Esophagus squamous epithelium (tissue), 5 donors: ENCODE measurements around the gene JPH2. TPM values are rescaled to one million over a fixed set of nuclear protein-coding genes. Genes with fewer than 3 reads are reported as not detected.

ENCODE experiments used
- DNase-seq: peaks from one replicate; lab custom pipeline; 2025; lab: John Stamatoyannopoulos, UW
- H3K27ac ChIP-seq, 4 donors: fragments of 200-600 bp; sonication (generic); one replicate each; pipeline ENCODE4 v1.5.1; 2016 to 2019; ENCODE audit warnings: mild to moderate bottlenecking in 1 of 4
- H3K27me3 ChIP-seq, 4 donors: fragments of 200-600 bp; sonication (generic); 1 replicate in 3 of 4; 2 replicates in 1 of 4; pipeline versions ENCODE4 v1.5.1 to v1.6.0; 2017 to 2021; ENCODE audit warnings: antibody characterized with exemption in 1 of 4
- H3K36me3 ChIP-seq, 3 donors: fragments of 200-600 bp; sonication (generic); one replicate each; pipeline ENCODE4 v1.5.1; 2016 to 2019
- H3K4me1 ChIP-seq, 3 donors: fragments of 200-600 bp; sonication (generic); one replicate each; pipeline ENCODE4 v1.5.1; 2017 to 2019
- H3K4me3 ChIP-seq, 4 donors: fragments of 200-600 bp; sonication (generic); 1 replicate in 3 of 4; 2 replicates in 1 of 4; pipeline ENCODE4 v1.5.1; 2016 to 2019; ENCODE audit warnings: mild to moderate bottlenecking in 2 of 4, moderate library complexity in 1 of 4
- H3K9me3 ChIP-seq, 3 donors: fragments of 200-600 bp; sonication (generic); one replicate each; pipeline ENCODE4 v1.5.1; 2016 to 2019
- POLR2A ChIP-seq, 4 donors: fragments of 450-650 bp; IDR thresholded peaks; one replicate each; pipeline ENCODE4 v1.6.1; 2017; ENCODE audit warnings: antibody characterized with exemption in 4 of 4, mild to moderate bottlenecking in 4 of 4, moderate library complexity in 3 of 4
- WGBS, 2 donors: methylation state at CpG; one replicate each; pipeline ENCODE4 v1.1.5; 2018; 5-methylcytosine and 5-hydroxymethylcytosine counted together
- intact Hi-C: fragments of 100-400 bp; cut with DNase I; formaldehyde crosslinking; loops from one replicate; pipeline ENCODE4 v1.15.0; 2022
- total RNA-seq, 4 donors: library from RNA; depleted of rRNA; stranded (reverse); fragments of >200 nt; gene quantifications; one replicate each; pipeline ENCODE4 v1.1.0, GENCODE V29; 2016
- TF ChIP-seq, protein P1 (sequence below), 6 experiments: fragments of 450-650 bp in 4 of 6; fragments of 200-600 bp in 2 of 6; sonication (generic) in 2 of 6; IDR thresholded peaks; one replicate each; pipeline ENCODE4 v1.5.1; 2016 to 2019; ENCODE audit warnings: antibody characterized with exemption in 6 of 6, mild to moderate bottlenecking in 4 of 6, moderate library complexity in 4 of 6
- donor health status: DM: yes; HTN: yes; CAD: no.

Gene JPH2
- total RNA-seq, 4 donors from 2014 or later: 2.4 to 32.0 (median 6.8) TPM

DNA sequence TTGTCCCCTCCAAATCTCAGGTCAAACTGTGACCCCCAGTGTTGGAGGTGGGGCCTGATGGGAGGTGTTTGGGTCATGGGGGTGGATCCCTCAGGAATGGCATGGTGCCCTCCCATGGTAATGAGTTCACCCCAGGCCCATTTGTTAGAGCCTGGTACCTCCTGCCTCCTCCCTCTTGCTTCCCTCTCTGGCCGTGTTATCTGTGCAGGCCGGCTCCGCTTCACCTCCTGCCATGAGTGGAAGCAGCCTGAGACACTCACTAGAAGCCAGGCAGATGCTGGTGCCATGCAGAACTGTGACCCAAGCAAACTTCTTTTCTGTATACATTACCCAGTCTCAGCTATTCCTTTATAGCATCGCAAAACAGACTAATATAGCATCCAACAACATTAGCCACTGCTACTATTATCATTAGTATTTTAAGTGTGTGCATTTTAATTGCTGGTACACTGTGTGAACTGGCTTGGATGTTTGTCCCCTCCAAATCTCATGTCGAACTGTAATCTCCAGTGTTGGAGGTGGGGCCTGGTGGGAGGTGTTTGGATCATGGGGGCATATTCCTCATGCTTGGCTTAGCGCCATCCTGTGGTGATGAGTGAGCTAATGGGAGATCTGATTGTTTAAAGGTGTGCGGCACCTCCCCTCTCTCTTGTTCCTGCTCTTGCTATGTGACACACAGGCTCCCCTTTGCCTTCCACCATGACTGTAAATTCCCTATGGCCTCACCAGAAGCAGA, 35.8 kb upstream of the JPH2 start:
- TF ChIP-seq, protein P1, sequence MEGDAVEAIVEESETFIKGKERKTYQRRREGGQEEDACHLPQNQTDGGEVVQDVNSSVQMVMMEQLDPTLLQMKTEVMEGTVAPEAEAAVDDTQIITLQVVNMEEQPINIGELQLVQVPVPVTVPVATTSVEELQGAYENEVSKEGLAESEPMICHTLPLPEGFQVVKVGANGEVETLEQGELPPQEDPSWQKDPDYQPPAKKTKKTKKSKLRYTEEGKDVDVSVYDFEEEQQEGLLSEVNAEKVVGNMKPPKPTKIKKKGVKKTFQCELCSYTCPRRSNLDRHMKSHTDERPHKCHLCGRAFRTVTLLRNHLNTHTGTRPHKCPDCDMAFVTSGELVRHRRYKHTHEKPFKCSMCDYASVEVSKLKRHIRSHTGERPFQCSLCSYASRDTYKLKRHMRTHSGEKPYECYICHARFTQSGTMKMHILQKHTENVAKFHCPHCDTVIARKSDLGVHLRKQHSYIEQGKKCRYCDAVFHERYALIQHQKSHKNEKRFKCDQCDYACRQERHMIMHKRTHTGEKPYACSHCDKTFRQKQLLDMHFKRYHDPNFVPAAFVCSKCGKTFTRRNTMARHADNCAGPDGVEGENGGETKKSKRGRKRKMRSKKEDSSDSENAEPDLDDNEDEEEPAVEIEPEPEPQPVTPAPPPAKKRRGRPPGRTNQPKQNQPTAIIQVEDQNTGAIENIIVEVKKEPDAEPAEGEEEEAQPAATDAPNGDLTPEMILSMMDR (IDR thresholded peaks at IDR 0.05): no peak
- TF ChIP-seq POLR2A (IDR thresholded peaks at IDR 0.05): no peak
- Histone ChIP-seq H3K4me1 (peaks cover 0 to 2% (median 0%) of the 10 kb centered on the region in 3 donors), H3K9me3 (no peaks in the 10 kb centered on the region), H3K4me3 (no peak overlapping the region), H3K36me3 (no peaks in the 10 kb centered on the region), H3K27ac (no peak overlapping the region), H3K27me3 (no peaks in the 10 kb centered on the region)
- DNase-seq: no peak
- intact Hi-C loops: no loop called here
- 54 to 63% methylated on average over 6 to 7 of the region's 7 CpGs for WGBS, 2 donors

DNA sequence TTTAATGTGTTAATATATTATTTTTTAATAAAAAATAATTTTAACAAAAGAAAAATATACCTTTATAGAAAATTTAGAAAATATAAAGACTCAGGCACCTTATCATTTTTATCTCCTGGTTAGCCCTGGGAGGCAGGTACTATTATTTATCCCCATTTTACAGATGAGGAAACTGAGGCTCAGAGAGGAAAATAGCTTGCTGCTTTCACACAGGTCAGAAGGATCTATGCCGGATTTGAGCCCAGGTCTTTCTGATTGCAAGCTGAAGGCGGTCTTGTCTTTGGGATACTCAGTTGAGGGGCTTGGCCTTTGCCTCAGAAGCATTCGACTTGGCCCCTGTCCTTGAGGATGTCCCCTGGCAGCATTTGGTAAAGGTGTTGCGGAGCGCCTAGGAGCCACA, 35.0 kb upstream of the JPH2 start:
- Histone ChIP-seq H3K27ac (no peak overlapping the region), H3K27me3 (no peaks in the 10 kb centered on the region), H3K4me3 (no peak overlapping the region), H3K4me1 (peaks cover 0 to 10% (median 0%) of the 10 kb centered on the region in 3 donors), H3K36me3 (no peaks in the 10 kb centered on the region), H3K9me3 (no peaks in the 10 kb centered on the region)
- intact Hi-C loops: no loop called here
- TF ChIP-seq, protein P1 (IDR thresholded peaks at IDR 0.05): no peak
- TF ChIP-seq POLR2A (IDR thresholded peaks at IDR 0.05): no peak
- DNase-seq: no peak
- WGBS, 2 donors: 96 to 100% methylated on average over 2 to 5 of the region's 5 CpGs

DNA sequence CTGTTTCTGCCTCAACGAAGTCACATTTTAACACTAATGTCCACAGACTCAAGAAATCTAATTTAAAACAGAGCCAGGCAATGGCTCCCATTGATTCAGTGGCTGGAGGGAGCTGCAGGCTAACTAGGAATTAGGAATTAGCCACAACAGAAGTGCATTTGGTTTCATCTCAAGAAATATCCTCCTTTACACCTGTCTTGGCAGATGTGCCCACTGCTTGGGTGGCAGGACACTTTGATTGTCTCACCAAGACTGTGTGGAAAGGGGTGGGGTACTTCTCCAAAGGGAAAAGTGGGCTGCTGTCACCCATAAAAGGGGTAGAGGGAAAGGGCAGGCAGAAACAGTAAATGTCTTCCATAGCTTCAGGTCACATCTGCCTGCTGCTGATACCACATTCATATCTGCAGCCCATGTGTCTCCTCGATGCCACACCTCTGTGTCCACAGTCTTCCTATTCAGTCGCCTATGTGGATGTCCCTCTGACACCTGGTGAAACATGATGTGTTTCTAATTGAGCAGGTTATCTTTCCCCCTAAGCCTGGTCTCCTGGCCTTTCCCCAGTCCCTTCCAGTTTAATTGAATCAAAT, 34.5 kb upstream of the JPH2 start:
- no peak for TF ChIP-seq POLR2A (IDR thresholded peaks at IDR 0.05)
- TF ChIP-seq, protein P1 (IDR thresholded peaks at IDR 0.05): no peak

DNA sequence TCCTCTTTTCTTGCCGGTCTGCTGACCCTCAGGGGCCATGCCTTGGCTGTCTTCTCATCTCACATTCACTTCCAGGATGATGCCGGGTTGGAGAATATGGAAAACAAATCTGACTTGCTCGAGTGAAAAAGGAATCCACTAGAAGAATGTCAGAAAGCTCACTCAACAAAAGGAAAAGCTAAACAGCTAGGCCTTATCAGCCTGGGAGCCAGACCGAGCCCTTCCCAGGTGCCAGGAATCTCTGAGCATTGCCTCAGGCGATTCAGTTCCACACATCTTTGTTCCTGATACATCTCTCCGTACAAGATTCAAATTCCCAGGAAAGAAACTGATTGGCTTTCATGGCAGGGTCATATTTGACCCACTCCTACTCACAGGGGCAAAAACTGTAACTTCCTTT, 32.8 kb upstream of the JPH2 start:
- Histone ChIP-seq H3K9me3 (no peaks in the 10 kb centered on the region), H3K27ac (no peak overlapping the region), H3K4me3 (no peak overlapping the region), H3K36me3 (peaks cover 0 to 8% (median 0%) of the 10 kb centered on the region in 3 donors), H3K27me3 (no peaks in the 10 kb centered on the region), H3K4me1 (peaks cover 0 to 10% (median 0%) of the 10 kb centered on the region in 3 donors)
- intact Hi-C loops: loop anchor here (2.0 to 10.0 kb wide), 3 partner anchors 91 to 395 kb away; partner anchors contain the start of gene FITM2
- WGBS, 2 donors: 40 to 49% methylated on average over 3 to 5 of the region's 6 CpGs
- no peak for DNase-seq
- TF ChIP-seq, protein P1 (IDR thresholded peaks at IDR 0.05): no peak
- TF ChIP-seq POLR2A (IDR thresholded peaks at IDR 0.05): no peak

More for the DNA sequence above, 34.5 kb upstream of the JPH2 start:
- Histone ChIP-seq H3K4me3 (no peak overlapping the region), H3K27ac (no peak overlapping the region), H3K36me3 (no peaks in the 10 kb centered on the region), H3K4me1 (peaks cover 0 to 10% (median 0%) of the 10 kb centered on the region in 3 donors), H3K27me3 (no peaks in the 10 kb centered on the region), H3K9me3 (no peaks in the 10 kb centered on the region)
- intact Hi-C loops: no loop called here
- 72 to 88% methylated on average over 3 of the region's 3 CpGs for WGBS, 2 donors
- no peak for DNase-seq

DNA sequence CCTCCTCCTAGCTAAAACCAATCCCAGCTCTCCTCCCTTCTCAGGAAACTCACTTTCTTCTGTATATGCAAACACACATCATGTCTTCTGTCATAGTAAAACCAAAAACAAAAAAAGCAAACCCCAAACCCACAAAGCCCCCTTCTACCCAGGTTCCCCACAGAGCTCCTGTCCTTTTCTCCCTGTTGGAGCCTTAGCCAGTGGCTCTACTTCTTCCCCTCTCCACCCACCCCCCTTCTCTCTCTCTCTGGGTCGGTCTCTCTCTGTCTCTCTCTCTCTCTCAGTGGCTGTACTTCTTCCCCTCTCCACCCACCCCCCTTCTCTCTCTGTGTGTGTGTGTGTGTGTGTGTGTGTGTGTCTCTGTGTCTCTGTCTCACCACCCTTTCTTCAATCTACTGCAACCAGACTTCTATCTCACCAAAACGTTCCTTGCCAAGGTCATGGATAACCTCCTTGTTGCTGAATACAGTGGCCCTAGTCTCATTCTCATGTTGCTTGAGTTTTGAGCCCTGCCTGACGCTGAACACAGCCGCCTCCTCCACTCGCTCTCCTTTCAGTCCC, 32.3 kb upstream of the JPH2 start:
- H3K4me3 ChIP-seq: no peak overlapping the region
- peaks cover 0 to 8% (median 0%) of the 10 kb centered on the region in 3 donors for H3K36me3 ChIP-seq
- DNase-seq: no peak
- H3K9me3 ChIP-seq: no peaks in the 10 kb centered on the region
- no peak overlapping the region for H3K27ac ChIP-seq
- TF ChIP-seq POLR2A (IDR thresholded peaks at IDR 0.05): no peak
- TF ChIP-seq, protein P1 (IDR thresholded peaks at IDR 0.05): no peak
- 62 to 66% methylated on average over 5 of the region's 5 CpGs for WGBS, 2 donors
- H3K4me1 ChIP-seq: peaks cover 0 to 10% (median 0%) of the 10 kb centered on the region in 3 donors
- intact Hi-C loops: loop anchor here (2.0 to 10.0 kb wide), 3 partner anchors 92 to 396 kb away; partner anchors contain the start of gene FITM2
- no peaks in the 10 kb centered on the region for H3K27me3 ChIP-seq
